Gastroesophageal sphincter (tissue), 3 donors: Measurements from ENCODE around the gene BAIAP2.

ENCODE experiments used
- POLR2A ChIP-seq, 2 donors: fragments of 450-650 bp; IDR thresholded peaks; one replicate each; pipeline ENCODE4 v1.6.1; 2017; ENCODE audit warnings: antibody characterized with exemption in 2 of 2, mild to moderate bottlenecking in 2 of 2, moderate library complexity in 1 of 2
- POLR2AphosphoS5 ChIP-seq: sonication (generic); formaldehyde crosslinking; IDR thresholded peaks from one replicate; pipeline ENCODE4 v1.6.1; 2017; ENCODE audit warnings: antibody characterized with exemption
- TF ChIP-seq, protein P1 (sequence below), 4 experiments: fragments of 200-600 bp in 2 of 4; fragments of 450-650 bp in 2 of 4; sonication (generic) in 1 of 4; IDR thresholded peaks; one replicate each; pipeline ENCODE4 v1.5.1; 2017 to 2019; ENCODE audit warnings: antibody characterized with exemption in 4 of 4, mild to moderate bottlenecking in 2 of 4, moderate library complexity in 2 of 4

- TF ChIP-seq, protein P1, sequence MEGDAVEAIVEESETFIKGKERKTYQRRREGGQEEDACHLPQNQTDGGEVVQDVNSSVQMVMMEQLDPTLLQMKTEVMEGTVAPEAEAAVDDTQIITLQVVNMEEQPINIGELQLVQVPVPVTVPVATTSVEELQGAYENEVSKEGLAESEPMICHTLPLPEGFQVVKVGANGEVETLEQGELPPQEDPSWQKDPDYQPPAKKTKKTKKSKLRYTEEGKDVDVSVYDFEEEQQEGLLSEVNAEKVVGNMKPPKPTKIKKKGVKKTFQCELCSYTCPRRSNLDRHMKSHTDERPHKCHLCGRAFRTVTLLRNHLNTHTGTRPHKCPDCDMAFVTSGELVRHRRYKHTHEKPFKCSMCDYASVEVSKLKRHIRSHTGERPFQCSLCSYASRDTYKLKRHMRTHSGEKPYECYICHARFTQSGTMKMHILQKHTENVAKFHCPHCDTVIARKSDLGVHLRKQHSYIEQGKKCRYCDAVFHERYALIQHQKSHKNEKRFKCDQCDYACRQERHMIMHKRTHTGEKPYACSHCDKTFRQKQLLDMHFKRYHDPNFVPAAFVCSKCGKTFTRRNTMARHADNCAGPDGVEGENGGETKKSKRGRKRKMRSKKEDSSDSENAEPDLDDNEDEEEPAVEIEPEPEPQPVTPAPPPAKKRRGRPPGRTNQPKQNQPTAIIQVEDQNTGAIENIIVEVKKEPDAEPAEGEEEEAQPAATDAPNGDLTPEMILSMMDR (IDR thresholded peaks at IDR 0.05) = no peak
- TF ChIP-seq POLR2AphosphoS5 (no peak), POLR2A (IDR thresholded peaks at IDR 0.05) (no peak)
These were observed 2.1 kb upstream of the BAIAP2 start for GRCh38 chr17:81032641-81033480.
